NB4 (cell line): ENCODE measurements around the gene PCDHAC2.

Experiments used
- CTCF ChIP-seq: IDR thresholded peaks from one replicate; pipeline ENCODE4 v1.5.1; 2012; ENCODE audit warnings: low read depth, low read length
- POLR2A ChIP-seq: IDR thresholded peaks from 2 replicates; pipeline ENCODE4 v1.6.1; 2011; ENCODE audit warnings: mild to moderate bottlenecking; ENCODE audit not compliant: insufficient read length; ENCODE audit errors: extremely low read depth

GRCh38 chr5:140978260-140978659, 12.0 kb downstream of the PCDHAC2 start:
- no peak for TF ChIP-seq CTCF
- TF ChIP-seq POLR2A, result no peak
